Hepatocyte (in vitro differentiated cells): ENCODE results near the gene OR51L1.
"Not testable (repeated sequence)": the region's sequence is repeated elsewhere in the genome, so short reads cannot be mapped to it uniquely, and the experiment has no call there.

Source experiments
- EZH2phosphoT487 ChIP-seq: fragments of 200-600 bp; sonication (generic); IDR thresholded peaks from one replicate; pipeline ENCODE4 v1.6.1; 2018; ENCODE audit warnings: antibody characterized with exemption, mild to moderate bottlenecking, low read depth, moderate library complexity; ENCODE audit not compliant: unreplicated experiment, severe bottlenecking
- TF ChIP-seq, protein P1 (sequence below): fragments of 200-600 bp; sonication (generic); IDR thresholded peaks from 2 replicates; pipeline ENCODE4 v1.5.1; 2016; ENCODE audit warnings: antibody characterized with exemption, mild to moderate bottlenecking; ENCODE audit not compliant: poor library complexity

DNA sequence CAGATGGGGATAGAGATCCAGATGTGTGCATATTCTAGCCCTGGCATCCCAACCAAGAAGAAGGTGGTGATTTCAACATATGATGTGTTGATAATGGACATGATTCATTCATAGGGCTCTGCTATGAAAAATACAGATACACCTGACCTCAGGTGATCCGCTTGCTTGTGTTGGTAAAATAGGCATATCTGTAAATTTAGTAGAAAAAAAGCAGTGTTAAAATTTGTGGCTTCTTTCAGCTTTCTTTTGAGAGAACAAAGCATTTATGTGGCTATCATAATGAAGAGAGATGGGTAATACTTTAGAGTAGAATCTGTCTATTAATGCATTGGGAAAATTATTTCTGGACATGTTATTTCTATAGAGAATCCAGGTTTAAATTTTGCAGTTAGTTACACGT is 39.0 kb upstream of the OR51L1 start, which contains the start of gene OR51A2:
- TF ChIP-seq, protein P1, sequence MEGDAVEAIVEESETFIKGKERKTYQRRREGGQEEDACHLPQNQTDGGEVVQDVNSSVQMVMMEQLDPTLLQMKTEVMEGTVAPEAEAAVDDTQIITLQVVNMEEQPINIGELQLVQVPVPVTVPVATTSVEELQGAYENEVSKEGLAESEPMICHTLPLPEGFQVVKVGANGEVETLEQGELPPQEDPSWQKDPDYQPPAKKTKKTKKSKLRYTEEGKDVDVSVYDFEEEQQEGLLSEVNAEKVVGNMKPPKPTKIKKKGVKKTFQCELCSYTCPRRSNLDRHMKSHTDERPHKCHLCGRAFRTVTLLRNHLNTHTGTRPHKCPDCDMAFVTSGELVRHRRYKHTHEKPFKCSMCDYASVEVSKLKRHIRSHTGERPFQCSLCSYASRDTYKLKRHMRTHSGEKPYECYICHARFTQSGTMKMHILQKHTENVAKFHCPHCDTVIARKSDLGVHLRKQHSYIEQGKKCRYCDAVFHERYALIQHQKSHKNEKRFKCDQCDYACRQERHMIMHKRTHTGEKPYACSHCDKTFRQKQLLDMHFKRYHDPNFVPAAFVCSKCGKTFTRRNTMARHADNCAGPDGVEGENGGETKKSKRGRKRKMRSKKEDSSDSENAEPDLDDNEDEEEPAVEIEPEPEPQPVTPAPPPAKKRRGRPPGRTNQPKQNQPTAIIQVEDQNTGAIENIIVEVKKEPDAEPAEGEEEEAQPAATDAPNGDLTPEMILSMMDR, result not testable (repeated sequence)
- not testable (repeated sequence) for TF ChIP-seq EZH2phosphoT487
